Adrenal gland (tissue), 5 donors: ENCODE results near the gene RGS2.

ENCODE experiments used
- POLR2A ChIP-seq, 2 donors: fragments of 450-650 bp; IDR thresholded peaks; one replicate each; pipeline ENCODE4 v1.6.1; 2017; ENCODE audit warnings: antibody characterized with exemption in 2 of 2, mild to moderate bottlenecking in 2 of 2, moderate library complexity in 1 of 2
- TF ChIP-seq, protein P1 (sequence below), 6 experiments: fragments of 450-650 bp in 4 of 6; fragments of 200-600 bp in 2 of 6; sonication (generic) in 1 of 6; IDR thresholded peaks; 1 replicate in 5 of 6; 2 replicates in 1 of 6; pipeline versions ENCODE4 v1.5.1 to v1.8.0; 2016 to 2021; ENCODE audit warnings: antibody characterized with exemption in 6 of 6, mild to moderate bottlenecking in 2 of 6, moderate library complexity in 1 of 6
- donor health status: DM: no; HTN: no; CAD: no.

GRCh38 chr1:192759104-192759503 is 49.7 kb upstream of the RGS2 start:
- TF ChIP-seq POLR2A (IDR thresholded peaks at IDR 0.05) = no peak
- TF ChIP-seq, protein P1, sequence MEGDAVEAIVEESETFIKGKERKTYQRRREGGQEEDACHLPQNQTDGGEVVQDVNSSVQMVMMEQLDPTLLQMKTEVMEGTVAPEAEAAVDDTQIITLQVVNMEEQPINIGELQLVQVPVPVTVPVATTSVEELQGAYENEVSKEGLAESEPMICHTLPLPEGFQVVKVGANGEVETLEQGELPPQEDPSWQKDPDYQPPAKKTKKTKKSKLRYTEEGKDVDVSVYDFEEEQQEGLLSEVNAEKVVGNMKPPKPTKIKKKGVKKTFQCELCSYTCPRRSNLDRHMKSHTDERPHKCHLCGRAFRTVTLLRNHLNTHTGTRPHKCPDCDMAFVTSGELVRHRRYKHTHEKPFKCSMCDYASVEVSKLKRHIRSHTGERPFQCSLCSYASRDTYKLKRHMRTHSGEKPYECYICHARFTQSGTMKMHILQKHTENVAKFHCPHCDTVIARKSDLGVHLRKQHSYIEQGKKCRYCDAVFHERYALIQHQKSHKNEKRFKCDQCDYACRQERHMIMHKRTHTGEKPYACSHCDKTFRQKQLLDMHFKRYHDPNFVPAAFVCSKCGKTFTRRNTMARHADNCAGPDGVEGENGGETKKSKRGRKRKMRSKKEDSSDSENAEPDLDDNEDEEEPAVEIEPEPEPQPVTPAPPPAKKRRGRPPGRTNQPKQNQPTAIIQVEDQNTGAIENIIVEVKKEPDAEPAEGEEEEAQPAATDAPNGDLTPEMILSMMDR (IDR thresholded peaks at IDR 0.05) = no peak
